GM12878 (cell line): ENCODE results near the gene SNX32. TPM values are rescaled to one million over a fixed set of nuclear protein-coding genes. Genes with fewer than 3 reads are reported as not detected.

Source experiments
- FOS ChIP-seq: IDR thresholded peaks from 3 replicates; pipeline ENCODE4 v1.6.1; 2011; ENCODE audit warnings: borderline replicate concordance; ENCODE audit not compliant: insufficient read length; ENCODE audit errors: extremely low read depth
- FOXM1 ChIP-seq: IDR thresholded peaks from 2 replicates; pipeline ENCODE4 v1.6.1; 2012; ENCODE audit warnings: low read depth, mild to moderate bottlenecking, inconsistent platforms, low read length, moderate library complexity
- SREBF1 ChIP-seq: IDR thresholded peaks from 2 replicates; pipeline ENCODE4 v1.6.1; 2012; ENCODE audit warnings: mild to moderate bottlenecking, low read length
- TCF7 ChIP-seq: IDR thresholded peaks from 2 replicates; pipeline ENCODE4 v1.6.1; 2014; ENCODE audit warnings: antibody characterized with exemption, borderline replicate concordance
- YY1 ChIP-seq: IDR thresholded peaks from 2 replicates; pipeline ENCODE4 v1.6.1; 2011; ENCODE audit warnings: low read depth, mild to moderate bottlenecking, low read length
- ZNF207 ChIP-seq: fragments of 450-650 bp; IDR thresholded peaks from 2 replicates; pipeline ENCODE4 v1.6.1; 2014; ENCODE audit warnings: antibody characterized with exemption, mild to moderate bottlenecking, borderline replicate concordance
- ZZZ3 ChIP-seq: IDR thresholded peaks from 2 replicates; pipeline ENCODE4 v1.6.1; 2011; ENCODE audit warnings: low read depth; ENCODE audit not compliant: control insufficient read depth, insufficient read length
- polyA plus RNA-seq, 11 experiments: library from polyadenylated mRNA; depleted of rRNA in 4 of 11; unstranded in 6 of 11; stranded (reverse) in 5 of 11; fragments of >200 nt; fragmentation: Nextera tagmentation in 4 of 11; fragmentation: Illumina TruSeq in 1 of 11; extraction: Ambion mirVana in 4 of 11; extraction: Trizol in 1 of 11; gene quantifications; 1 replicate in 1 of 11; 2 replicates in 10 of 11; pipeline versions ENCODE4 v1.2.1 to v1.2.3, GENCODE V29; 2011 to 2016; ENCODE audit warnings: inconsistent platforms in 2 of 11, missing spikeins in 2 of 11, low read depth in 1 of 11
- total RNA-seq, 4 experiments: library from RNA; depleted of rRNA in 3 of 4; stranded (reverse); fragments of >200 nt in 3 of 4; fragmentation: Illumina TruSeq in 1 of 4; extraction: Trizol in 1 of 4; gene quantifications; 2 replicates each; pipeline versions ENCODE4 v1.2.1 to v1.2.3, GENCODE V29; 2013 to 2021
- TF ChIP-seq, protein P1 (sequence below): IDR thresholded peaks from 2 replicates; pipeline ENCODE4 v1.6.1; 2012; ENCODE audit warnings: low read depth, low read length, improper control_type of control experiment
- TF ChIP-seq, protein P2 (sequence below): fragments of 450-650 bp; IDR thresholded peaks from 2 replicates; pipeline ENCODE4 v1.6.1; 2014; ENCODE audit warnings: mild to moderate bottlenecking
- TF ChIP-seq, protein P3 (sequence below): fragments of 150-350 bp; IDR thresholded peaks from 2 replicates; pipeline ENCODE4 v1.6.1; 2014; ENCODE audit warnings: mild to moderate bottlenecking, low read depth, low read length
- TF ChIP-seq, protein P4 (sequence below): IDR thresholded peaks from 2 replicates; pipeline ENCODE4 v1.6.1; 2012; ENCODE audit warnings: mild to moderate bottlenecking, low read depth, low read length

Gene SNX32
- total and polyA plus RNA-seq, 10 of the 15 experiments (the other 5 are each of a cell fraction or from before 2014, with no cell fraction given), result 0.04 to 1.5 (median 0.11) TPM; not detected in 1

DNA sequence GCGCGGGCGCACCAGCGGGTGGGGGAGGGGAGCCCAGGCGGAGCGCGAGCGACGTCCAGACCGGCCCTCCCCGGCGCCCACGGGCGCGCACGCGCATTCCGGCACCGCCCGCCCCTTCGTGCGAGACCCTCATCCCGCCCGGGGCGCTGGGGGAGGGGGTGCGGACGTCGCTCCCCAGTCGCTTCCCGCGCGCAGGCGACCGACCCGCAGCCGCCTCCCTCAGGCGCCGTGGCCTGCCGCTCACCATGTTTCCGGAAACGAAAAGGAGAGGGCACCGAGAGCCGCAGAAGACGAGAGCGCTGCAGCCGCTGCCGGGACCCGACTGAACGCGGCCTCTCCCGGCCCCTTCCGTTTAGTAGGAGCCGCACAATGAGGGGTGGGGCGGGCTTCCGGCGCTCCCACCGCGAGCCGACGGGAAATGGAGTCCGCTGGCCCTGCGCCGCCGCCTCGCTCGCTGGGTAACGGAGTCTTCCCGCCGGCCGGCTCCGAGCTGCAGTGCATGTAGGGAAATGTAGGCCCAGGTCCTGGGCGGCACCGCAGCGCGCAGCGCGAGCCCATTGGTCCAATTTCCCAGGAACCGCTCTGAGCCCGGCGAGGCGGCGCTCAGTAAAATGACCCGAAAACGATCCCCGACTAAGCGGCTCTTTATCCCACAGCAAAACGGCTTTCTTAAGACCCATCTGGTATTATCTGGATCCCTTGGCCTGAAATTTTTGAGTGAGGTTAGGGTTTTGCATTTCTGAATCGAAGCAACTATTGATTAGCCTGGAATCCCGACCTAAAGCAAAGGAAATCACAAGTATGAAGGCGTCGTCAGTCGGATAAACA is 24.3 kb downstream of the SNX32 start, which contains the start of gene CFL1 (continued):
- TF ChIP-seq, protein P1, sequence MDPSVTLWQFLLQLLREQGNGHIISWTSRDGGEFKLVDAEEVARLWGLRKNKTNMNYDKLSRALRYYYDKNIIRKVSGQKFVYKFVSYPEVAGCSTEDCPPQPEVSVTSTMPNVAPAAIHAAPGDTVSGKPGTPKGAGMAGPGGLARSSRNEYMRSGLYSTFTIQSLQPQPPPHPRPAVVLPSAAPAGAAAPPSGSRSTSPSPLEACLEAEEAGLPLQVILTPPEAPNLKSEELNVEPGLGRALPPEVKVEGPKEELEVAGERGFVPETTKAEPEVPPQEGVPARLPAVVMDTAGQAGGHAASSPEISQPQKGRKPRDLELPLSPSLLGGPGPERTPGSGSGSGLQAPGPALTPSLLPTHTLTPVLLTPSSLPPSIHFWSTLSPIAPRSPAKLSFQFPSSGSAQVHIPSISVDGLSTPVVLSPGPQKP, result peak; percentile 85
- TF ChIP-seq ZZZ3 (no peak), ZNF207 (peak; percentile 84), FOS (no peak), FOXM1 (no peak), YY1 (peak; percentile 64; the same call in 1 of the 2 replicates), SREBF1 (peak; percentile 87), TCF7 (no peak)
- TF ChIP-seq, protein P2, sequence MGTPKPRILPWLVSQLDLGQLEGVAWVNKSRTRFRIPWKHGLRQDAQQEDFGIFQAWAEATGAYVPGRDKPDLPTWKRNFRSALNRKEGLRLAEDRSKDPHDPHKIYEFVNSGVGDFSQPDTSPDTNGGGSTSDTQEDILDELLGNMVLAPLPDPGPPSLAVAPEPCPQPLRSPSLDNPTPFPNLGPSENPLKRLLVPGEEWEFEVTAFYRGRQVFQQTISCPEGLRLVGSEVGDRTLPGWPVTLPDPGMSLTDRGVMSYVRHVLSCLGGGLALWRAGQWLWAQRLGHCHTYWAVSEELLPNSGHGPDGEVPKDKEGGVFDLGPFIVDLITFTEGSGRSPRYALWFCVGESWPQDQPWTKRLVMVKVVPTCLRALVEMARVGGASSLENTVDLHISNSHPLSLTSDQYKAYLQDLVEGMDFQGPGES, result no peak; the same call in 1 of the 2 replicates
- TF ChIP-seq, protein P3, sequence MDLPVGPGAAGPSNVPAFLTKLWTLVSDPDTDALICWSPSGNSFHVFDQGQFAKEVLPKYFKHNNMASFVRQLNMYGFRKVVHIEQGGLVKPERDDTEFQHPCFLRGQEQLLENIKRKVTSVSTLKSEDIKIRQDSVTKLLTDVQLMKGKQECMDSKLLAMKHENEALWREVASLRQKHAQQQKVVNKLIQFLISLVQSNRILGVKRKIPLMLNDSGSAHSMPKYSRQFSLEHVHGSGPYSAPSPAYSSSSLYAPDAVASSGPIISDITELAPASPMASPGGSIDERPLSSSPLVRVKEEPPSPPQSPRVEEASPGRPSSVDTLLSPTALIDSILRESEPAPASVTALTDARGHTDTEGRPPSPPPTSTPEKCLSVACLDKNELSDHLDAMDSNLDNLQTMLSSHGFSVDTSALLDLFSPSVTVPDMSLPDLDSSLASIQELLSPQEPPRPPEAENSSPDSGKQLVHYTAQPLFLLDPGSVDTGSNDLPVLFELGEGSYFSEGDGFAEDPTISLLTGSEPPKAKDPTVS, result peak; percentile 57; the same call in 1 of the 2 replicates
- TF ChIP-seq, protein P4, sequence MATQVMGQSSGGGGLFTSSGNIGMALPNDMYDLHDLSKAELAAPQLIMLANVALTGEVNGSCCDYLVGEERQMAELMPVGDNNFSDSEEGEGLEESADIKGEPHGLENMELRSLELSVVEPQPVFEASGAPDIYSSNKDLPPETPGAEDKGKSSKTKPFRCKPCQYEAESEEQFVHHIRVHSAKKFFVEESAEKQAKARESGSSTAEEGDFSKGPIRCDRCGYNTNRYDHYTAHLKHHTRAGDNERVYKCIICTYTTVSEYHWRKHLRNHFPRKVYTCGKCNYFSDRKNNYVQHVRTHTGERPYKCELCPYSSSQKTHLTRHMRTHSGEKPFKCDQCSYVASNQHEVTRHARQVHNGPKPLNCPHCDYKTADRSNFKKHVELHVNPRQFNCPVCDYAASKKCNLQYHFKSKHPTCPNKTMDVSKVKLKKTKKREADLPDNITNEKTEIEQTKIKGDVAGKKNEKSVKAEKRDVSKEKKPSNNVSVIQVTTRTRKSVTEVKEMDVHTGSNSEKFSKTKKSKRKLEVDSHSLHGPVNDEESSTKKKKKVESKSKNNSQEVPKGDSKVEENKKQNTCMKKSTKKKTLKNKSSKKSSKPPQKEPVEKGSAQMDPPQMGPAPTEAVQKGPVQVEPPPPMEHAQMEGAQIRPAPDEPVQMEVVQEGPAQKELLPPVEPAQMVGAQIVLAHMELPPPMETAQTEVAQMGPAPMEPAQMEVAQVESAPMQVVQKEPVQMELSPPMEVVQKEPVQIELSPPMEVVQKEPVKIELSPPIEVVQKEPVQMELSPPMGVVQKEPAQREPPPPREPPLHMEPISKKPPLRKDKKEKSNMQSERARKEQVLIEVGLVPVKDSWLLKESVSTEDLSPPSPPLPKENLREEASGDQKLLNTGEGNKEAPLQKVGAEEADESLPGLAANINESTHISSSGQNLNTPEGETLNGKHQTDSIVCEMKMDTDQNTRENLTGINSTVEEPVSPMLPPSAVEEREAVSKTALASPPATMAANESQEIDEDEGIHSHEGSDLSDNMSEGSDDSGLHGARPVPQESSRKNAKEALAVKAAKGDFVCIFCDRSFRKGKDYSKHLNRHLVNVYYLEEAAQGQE, result no peak; the same call in 1 of the 2 replicates
